ENCODE data around the gene SERPINH1.

SERPINH1 gene

DNA sequence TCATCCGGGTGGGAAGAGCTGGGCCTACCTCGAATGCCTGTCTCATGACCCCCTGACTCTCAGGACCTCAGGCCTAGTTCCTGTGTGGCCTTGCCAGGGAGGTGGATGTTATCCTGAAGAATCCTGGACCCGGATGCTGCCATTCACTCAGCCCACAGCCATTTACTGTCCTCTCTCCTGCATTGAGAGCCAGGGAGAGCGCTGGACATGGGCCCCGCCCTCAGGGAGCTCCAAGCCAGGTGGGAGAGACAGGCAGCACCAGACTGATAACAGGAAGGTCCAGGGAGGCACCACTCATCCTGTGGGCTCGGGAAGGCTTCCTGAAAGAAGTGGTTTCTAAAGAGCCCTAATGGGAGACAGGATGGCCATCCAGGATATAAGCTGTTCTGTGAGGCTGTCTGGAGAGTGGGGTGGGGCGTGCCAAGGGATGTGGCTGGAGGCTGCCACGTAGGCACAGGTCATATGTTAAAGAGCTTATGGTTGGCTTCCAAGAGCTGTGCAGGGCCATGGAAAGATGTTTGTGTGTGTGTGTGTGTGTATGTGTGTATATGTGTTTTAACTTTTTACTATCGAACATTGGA is 8.6 kb downstream of the SERPINH1 start:
- DNase-seq (ENCODE audit: extremely low spot score): no peak
- ChIA-PET CTCF (interaction anchor here (1.3 to 2.1 kb wide), 3 partner anchors 8 to 125 kb away, joined by 4 to 6 read pairs (median 5); no protein-coding TSS in a partner anchor), POLR2A (no interaction called here)
- TF ChIP-seq, protein P1, sequence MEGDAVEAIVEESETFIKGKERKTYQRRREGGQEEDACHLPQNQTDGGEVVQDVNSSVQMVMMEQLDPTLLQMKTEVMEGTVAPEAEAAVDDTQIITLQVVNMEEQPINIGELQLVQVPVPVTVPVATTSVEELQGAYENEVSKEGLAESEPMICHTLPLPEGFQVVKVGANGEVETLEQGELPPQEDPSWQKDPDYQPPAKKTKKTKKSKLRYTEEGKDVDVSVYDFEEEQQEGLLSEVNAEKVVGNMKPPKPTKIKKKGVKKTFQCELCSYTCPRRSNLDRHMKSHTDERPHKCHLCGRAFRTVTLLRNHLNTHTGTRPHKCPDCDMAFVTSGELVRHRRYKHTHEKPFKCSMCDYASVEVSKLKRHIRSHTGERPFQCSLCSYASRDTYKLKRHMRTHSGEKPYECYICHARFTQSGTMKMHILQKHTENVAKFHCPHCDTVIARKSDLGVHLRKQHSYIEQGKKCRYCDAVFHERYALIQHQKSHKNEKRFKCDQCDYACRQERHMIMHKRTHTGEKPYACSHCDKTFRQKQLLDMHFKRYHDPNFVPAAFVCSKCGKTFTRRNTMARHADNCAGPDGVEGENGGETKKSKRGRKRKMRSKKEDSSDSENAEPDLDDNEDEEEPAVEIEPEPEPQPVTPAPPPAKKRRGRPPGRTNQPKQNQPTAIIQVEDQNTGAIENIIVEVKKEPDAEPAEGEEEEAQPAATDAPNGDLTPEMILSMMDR (IDR thresholded peaks at IDR 0.05; ENCODE audit: control extremely low read depth, extremely low read depth, low read depth, missing control alignments): no peak

DNA sequence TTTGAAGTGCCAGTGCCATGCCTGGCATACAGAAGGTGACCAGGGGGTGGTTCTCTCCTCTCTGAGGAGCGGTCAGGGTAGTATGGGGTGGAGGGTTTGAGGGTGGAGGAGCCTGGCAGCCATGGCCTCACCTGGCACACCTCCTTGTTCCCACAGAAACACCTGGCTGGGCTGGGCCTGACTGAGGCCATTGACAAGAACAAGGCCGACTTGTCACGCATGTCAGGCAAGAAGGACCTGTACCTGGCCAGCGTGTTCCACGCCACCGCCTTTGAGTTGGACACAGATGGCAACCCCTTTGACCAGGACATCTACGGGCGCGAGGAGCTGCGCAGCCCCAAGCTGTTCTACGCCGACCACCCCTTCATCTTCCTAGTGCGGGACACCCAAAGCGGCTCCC is 9.6 kb downstream of the SERPINH1 start:
- ChIA-PET CTCF (interaction anchor here (1.2 to 2.1 kb wide), 2 partner anchors 19 to 126 kb away, joined by 3 to 5 read pairs; no protein-coding TSS in a partner anchor), POLR2A (no interaction called here)
- DNase-seq (ENCODE audit: extremely low spot score): no peak
- TF ChIP-seq, protein P1 (IDR thresholded peaks at IDR 0.05; ENCODE audit: control extremely low read depth, extremely low read depth, low read depth, missing control alignments): no peak

DNA sequence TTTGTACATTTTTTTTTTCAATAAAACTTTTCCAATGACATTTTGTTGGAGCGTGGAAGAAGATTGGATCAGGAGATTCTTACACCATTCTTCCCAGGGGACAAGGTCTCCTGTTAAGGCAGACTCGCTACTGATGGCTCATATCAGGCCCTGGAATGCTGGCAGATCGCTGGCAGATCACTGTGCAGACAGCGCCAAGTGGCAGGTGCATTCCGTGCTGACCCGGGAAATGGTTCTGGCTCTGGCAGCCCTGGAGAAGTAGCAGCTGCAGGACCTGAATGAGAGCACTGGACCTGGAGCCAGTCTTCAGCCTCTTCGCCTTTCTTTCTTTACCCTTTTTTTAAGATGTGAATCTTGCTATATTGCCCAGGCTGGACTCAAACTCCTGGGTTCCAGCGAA is 10.7 kb downstream of the SERPINH1 start:
- no peak for DNase-seq (ENCODE audit: extremely low spot score)
- POLR2A ChIA-PET: no interaction called here
- CTCF ChIA-PET: interaction anchor here (0.8 to 2.1 kb wide), 4 partner anchors 20 to 165 kb away, joined by 3 to 5 read pairs (median 4); no protein-coding TSS in a partner anchor
- TF ChIP-seq, protein P1 (IDR thresholded peaks at IDR 0.05; ENCODE audit: control extremely low read depth, extremely low read depth, low read depth, missing control alignments): no peak

DNA sequence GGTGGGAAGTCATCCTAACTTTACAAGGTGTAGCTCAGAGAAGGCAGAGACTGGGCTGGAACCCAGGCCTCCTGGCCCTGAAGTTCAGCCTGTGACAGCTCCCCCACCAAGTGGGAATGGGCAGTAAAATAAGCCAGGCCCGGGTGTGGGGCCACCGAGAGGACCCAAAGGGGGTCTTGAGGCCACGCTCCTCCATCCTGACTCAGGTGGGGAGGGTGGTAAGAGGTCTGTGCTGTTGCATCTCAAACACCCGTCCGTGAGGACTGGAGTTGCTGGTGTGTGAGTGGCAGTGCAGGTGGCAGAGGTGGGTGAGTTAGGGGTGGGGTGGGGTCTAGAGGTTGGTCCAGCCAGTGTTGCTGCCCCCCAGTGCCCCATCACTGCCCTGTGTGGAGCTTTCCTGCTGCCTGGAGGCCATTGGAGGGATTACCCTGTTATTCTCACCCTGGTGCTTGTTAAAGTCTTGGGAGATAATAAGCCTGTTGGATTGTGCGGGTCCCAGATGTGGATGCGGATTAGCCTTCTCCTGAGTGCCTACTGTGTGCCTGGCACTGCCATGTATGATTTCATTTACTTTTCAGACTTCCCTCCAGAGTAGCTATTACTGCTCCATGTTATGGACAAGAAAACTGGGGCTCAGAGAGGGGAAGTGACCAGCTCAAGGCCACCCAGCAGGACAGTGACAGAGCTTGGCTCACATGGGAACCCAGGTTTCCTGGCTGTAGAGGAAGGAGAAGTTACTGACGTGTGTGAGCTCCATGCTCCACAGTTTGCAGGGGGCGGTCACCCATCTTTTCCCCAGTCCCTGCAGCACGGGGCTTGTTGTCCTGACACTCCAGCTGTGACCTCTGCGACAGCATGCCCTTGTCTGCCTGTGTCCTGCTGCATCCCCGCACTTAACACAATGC is 12.9 kb downstream of the SERPINH1 start:
- DNase-seq (ENCODE audit: extremely low spot score): no peak
- TF ChIP-seq, protein P1 (IDR thresholded peaks at IDR 0.05; ENCODE audit: control extremely low read depth, extremely low read depth, low read depth, missing control alignments): no peak
- ChIA-PET POLR2A (interaction anchor here (0.9 kb wide), 1 partner anchor 9 kb away, joined by 3 read pairs; no protein-coding TSS in a partner anchor), CTCF (interaction anchor here (1.1 to 3.5 kb wide), 4 partner anchors 10 to 167 kb away, joined by 3 to 23 read pairs (median 4); no protein-coding TSS in a partner anchor)

DNA sequence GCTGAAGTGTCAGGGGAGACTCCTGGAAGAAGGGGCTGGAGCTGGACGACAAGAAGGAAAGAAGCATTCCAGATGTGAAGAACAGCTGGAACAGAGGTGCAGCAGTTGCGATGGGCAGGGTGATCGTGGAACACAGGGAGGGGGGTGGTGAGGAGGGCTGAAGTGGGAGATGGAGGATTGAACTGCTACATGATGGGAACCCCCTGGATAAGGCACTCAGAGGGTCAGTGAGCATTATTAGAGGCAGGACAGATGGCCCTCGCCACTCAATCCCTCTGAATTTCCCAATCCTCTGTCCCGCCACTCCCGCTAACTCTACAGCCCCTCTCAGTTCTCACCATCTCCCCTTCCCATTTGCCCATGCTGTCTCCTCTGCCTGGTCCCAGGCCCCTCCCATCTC is 14.0 kb downstream of the SERPINH1 start:
- no peak for DNase-seq (ENCODE audit: extremely low spot score)
- ChIA-PET CTCF (interaction anchor here (0.6 to 3.5 kb wide), 6 partner anchors 11 to 874 kb away, joined by 3 to 23 read pairs (median 4); partner anchors contain the start of gene SERPINH1), POLR2A (no interaction called here)
- TF ChIP-seq, protein P1 (IDR thresholded peaks at IDR 0.05; ENCODE audit: control extremely low read depth, extremely low read depth, low read depth, missing control alignments): no peak

DNA sequence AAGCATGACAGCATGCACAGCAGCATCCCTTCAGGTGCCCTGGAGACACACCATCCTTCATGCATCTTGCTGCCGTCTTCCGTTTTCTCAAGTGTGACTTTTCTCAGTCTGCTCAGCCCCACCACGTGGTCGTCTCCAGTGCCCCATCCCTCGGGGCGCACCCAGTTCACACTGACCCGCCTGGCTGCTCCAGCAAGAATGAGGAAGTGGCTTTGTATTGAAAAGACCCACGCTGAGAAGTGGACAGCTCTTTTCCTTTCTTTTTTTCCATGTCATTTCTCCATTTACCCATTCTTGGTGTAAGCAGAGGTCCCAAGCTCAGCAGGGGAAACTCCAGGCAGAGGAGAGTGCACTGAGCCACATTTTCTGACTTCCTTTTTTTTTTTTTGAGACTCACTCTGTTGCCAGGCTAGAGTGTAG is 14.5 kb downstream of the SERPINH1 start:
- TF ChIP-seq, protein P1 (IDR thresholded peaks at IDR 0.05; ENCODE audit: control extremely low read depth, extremely low read depth, low read depth, missing control alignments): no peak
- CTCF ChIA-PET: interaction anchor here (0.6 to 3.5 kb wide), 7 partner anchors 11 to 874 kb away, joined by 3 to 23 read pairs (median 4); partner anchors contain the start of gene SERPINH1
- DNase-seq (ENCODE audit: extremely low spot score): peak; percentile 70
- POLR2A ChIA-PET: no interaction called here

Measured in GM10248 (cell line).